NCI-H460 (cell line): ENCODE measurements around the gene HOXC12. TPM values are rescaled to one million over a fixed set of nuclear protein-coding genes. Genes with fewer than 3 reads are reported as not detected.

Source experiments
- DNase-seq: peaks from one replicate; pipeline ENCODE4 v3.0.0-alpha.2; 2016; ENCODE audit warnings: low read depth; ENCODE audit errors: extremely low read depth
- total RNA-seq: library from RNA; depleted of rRNA; stranded (reverse); fragments of >200 nt; shearing (Covaris generic); gene quantifications from 2 replicates; pipeline ENCODE4 v1.2.3, GENCODE V29; 2014

Gene HOXC12
- total RNA-seq, 1 experiment from 2014 or later, result not detected

DNA sequence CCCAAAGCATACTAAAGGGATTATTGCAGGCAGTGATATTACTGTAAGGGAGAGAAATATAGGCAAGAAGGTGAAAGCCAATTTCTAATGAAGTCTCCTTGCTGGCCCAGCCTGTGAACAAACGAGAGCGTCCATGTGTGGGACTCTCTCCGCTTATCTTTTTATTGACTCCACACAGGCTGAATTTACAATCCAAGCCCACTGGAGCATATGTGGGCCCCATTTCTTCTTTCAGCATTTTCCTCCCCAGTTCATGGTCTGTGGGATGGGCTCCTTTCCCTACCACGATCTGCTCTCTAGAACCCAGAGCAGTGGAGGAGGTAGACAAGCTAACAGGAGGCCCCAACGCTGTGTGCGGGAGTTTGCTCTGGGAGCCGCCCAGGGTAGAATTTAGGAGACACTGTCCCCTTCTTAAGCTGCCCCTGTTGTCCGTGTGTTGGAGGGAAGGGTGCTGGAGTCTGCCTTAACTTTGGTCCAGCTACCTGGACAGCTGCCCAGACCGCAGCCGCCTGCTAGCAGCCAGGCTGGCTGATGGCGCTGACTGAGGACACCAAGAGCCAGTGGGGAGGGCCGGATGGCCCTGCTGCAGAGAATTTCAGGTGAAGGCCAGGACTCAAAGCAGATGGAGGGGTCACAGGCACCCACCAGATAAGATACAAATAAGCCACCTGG lies 15.0 kb downstream of the HOXC12 start:
- no peak for DNase-seq

DNA sequence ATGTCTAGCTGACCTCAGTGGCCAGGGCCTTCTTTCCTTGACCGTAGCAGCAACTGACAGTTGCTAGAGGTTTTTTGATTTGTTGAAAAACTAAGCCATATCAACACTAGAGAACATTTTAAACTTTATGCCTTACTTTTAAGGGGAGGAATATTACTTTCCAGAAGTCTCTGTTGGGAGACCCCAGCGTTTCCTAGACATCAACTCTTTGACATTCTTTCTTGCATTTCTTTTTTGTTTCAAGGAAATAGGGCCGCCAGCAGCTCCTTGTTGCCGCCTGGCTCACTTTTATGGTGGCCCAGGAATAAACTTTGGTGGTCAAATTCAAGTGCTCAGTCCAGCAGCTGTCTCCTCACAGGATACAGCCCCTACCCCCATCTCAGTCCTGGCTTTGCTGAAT lies 15.7 kb downstream of the HOXC12 start:
- DNase-seq, result no peak

- no peak for DNase-seq
Observed at GRCh38 chr12:53971129-53971528, 16.4 kb downstream of the HOXC12 start.

DNA sequence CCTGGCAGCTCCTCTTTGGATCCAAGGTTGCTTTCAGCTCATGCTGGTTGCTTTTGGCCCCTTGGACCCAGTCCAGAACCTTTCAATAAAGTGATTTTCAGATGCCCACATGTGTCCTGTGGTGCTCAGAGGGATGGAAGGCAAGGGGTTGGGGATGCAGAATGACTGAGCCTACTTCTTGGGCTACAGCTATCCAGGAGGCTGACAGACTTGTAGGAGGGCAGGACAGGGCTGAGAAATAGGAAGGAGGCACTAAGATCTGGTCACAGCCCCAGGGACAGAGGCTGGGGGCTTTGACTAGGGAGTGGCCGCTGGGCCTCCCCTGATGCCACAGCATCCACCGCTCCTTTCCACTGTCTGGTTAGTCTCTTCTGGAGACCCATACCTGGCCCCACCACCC lies 17.0 kb downstream of the HOXC12 start:
- no peak for DNase-seq

DNA sequence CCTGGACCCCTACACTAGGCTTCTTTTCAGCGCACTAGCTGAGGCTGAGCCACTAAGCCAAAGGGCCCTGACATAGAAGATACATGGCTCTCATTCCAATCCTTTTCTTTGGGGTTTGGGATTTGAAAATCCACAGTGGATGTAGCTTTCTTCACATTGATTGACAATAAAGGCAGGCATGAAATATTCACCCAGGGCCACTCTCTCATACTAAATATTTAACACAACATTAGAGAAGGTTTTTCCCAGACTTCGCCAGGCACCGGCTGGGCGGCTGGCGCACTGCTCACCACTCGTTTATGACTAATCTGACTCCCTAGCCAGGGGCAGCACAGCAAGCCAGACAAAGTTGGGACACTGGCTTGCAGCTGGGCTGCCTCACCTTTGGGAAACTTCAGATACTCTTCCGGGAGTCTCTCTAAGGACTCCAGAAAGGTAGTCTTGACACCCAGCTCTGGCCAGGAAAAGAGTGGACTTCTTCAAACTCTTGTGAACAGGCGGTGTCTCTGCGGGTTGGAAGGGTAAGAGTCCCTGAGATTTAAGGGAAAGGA lies 17.5 kb downstream of the HOXC12 start:
- DNase-seq, result no peak

DNA sequence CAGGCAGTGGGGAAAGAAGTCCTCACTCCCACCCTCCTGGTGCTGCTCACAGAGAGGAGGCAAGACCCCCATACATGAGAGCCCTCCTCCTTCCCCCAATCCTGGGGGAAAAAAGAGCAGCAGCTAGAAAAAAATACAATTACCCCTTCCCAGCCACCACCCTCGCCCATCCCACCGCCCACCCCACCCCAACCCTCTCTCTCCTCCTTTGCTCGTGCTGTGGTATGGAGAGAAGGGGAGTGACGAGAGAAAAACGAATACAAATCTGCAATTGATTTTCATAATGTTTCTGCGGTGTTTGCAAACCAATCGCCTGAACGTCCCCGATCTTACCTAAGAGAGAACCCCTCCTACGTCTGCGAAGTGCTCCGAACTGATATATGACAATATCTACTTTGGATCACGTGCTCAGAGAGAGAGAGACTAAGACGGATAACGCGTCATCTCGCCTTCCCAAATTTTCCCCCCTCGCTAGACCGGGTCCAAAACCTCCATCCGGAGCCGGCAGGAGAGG lies 18.1 kb downstream of the HOXC12 start, which contains the start of gene HOXC11:
Gene HOXC11, plus strand, starts transcription at position 405 of the 514 bp plus-strand sequence. CDS start 116 bp downstream, outside the sequence.
- no peak for DNase-seq

DNA sequence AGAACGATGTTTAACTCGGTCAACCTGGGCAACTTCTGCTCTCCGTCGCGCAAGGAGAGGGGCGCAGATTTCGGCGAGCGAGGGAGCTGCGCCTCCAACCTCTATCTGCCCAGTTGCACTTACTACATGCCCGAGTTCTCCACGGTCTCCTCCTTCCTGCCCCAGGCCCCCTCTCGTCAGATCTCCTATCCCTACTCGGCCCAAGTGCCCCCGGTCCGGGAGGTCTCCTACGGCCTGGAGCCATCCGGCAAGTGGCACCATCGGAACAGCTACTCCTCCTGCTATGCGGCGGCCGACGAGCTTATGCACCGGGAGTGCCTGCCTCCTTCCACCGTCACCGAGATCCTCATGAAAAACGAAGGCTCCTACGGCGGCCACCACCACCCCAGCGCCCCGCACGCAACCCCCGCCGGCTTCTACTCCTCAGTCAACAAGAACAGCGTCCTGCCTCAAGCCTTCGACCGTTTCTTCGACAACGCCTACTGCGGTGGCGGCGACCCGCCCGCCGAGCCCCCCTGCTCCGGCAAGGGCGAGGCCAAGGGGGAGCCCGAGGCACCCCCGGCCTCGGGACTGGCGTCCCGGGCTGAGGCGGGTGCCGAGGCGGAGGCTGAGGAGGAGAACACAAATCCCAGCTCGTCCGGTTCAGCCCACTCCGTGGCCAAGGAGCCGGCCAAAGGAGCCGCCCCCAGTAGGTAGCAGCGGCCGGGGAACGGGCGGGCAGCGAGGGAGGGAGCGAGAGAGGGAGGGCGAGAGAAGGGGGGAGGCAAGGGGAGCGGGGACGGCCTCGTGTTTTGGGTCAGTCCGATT lies 18.7 kb downstream of the HOXC12 start:
- DNase-seq, result no peak

GRCh38 chr12:53974084-53975063 lies 19.7 kb downstream of the HOXC12 start, which contains the start of gene HOTAIR:
Gene HOTAIR (minus strand): TSS chr12:53974954.
- no peak for DNase-seq

GRCh38 chr12:53975064-53975471 lies 20.4 kb downstream of the HOXC12 start:
- no peak for DNase-seq

GRCh38 chr12:53975479-53976152 lies 20.9 kb downstream of the HOXC12 start:
- no peak for DNase-seq

DNA sequence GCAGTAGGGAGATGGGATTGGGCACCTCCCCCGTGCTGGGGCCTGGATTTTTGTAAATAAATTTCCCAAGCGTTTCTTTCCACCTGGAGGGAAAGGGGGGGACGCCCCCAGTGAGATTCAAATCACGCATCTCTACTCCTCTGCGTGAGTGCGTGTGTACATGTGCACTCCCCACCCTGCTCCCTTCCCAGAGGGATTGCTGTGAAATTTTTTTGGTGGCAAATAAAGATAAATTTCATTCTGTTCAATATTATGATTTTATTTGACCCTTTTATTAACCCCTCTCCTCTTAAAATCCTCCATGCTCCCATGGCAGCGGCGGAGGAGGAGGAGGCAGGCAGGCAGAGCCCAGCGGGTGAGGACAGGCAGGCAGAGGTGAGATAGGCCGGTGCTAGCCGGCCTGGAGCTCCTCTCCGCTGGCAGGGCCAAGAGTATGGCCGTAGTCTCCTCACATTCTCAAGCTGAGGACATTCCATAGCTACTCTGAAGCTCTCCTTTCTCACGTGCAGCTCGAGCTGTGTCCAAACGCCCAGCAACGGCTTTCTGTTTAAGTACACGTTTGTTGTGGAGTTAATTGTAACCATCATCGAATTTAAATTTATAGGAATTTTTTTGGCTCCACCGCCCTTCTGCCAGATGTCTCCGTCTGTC lies 21.6 kb downstream of the HOXC12 start:
- DNase-seq, result no peak

GRCh38 chr12:53976823-53977595 lies 22.3 kb downstream of the HOXC12 start:
- no peak for DNase-seq

DNA sequence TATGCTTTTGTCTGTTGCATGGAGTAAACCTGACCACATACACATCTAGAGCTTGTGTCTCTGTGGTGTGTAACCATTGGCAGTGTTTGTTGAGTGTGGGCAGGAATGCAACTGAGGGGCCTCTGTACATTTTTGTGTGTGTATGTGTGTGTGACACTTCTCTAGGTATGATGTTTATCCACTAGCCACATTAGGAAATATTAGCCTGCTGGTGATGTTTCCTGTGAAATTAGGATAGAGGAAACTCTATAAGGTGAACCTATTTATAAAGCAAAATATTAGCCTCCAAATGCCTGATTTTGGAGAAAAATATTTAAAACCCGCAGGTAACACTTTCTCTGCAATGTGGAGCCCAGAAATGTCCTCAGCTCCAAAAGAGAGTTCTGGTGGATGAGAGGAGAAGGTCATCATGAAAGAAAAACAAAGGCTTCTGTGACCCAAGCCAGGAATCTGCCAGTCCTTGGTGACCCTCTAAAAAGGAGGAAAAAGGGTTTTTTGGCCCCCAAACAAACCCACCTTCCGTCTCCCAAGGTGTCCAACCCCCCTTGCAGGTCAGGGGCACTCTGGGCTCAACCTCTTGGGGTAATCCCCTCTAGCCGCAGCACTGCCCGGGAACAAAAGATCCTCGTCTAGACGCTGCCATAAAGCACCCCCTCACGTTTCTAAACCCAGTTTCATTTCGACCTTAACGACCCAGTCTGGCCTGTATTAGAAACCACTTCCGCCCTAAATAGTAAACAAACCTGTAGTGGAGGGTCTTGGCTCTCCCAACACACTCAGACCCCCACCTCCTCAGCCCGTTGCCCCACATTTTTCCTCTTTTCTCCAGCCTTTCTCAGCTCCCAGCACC lies 23.1 kb downstream of the HOXC12 start:
- DNase-seq, result no peak

GRCh38 chr12:53978477-53979356 lies 24.0 kb downstream of the HOXC12 start:
- no peak for DNase-seq

DNA sequence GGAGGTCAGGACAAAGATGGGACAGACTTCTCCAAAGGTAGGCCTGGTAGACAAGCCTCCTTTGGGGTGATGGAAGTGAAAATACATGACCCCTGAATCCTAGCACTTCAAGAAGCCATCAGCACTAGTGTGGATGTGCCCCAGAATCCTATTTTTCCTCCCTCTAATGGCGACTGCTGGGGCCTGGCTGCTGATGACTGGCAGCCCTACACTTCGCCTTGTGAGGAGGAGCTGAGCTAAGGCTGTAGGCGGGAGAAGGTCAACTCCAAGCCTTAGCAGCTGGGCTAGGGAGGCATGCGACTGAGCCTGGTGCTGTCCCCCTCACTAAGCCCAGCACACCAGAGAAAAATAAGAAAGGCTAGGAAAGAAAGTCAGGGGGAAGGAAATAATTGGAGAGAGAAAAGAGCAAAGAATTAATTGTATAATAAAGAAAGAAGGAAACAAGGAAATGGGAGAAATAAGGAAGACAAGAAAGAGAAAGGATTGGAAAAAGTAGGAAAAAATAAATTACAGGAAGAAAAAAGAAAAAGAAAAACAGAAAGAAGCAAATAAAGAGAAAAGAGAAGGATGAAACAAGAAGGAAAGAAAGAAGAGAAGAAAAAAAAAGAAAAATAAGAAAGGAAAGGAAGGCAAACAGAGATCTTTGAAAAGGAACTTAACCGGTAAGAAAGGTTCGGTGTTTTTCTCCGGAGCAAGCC lies 25.6 kb downstream of the HOXC12 start:
- no peak for DNase-seq
